ENCODE data around the gene HES7. TPM values are rescaled to one million over a fixed set of nuclear protein-coding genes. Genes with fewer than 3 reads are reported as not detected.

The HES7 gene
- total RNA-seq (2022; extraction: Qiagen RNA extraction), result 2.3 to 4.9 TPM (median 3.7 TPM) in 5 replicates

GRCh38 chr17:8123695-8124349, at the start of gene HES7:
Gene HES7, minus strand, starts transcription at chr17:8124106. Its CDS starts 22 bp downstream, at chr17:8124084.

GRCh38 chr17:8162233-8162996, 38.5 kb upstream of the HES7 start, which contains the start of gene VAMP2:
Gene VAMP2, minus strand, starts transcription at chr17:8162948. Its CDS starts 69 bp downstream, at chr17:8162879.

GRCh38 chr17:8152112-8152775, 28.3 kb upstream of the HES7 start, which contains the start of gene PER1:
Gene PER1, minus strand, starts transcription at chr17:8152404. Its CDS starts 1,698 bp downstream, at chr17:8150706.

GRCh38 chr17:8117980-8118768, 5.7 kb downstream of the HES7 start, which contains the start of gene ALOXE3:
Gene ALOXE3, minus strand, starts transcription at chr17:8118514. Its CDS starts 524 bp downstream, at chr17:8117990.

GRCh38 chr17:8087075-8087951, 36.6 kb downstream of the HES7 start, which contains the start of gene ALOX12B:
Gene ALOX12B, minus strand, starts transcription at chr17:8087716. Its CDS starts 274 bp downstream, at chr17:8087442.

Other genes starting within 250 kb of the HES7 start
- 56.7 to 75.9 TPM (median 72.6 TPM) in 5 replicates for gene CHD3, start 235.3 kb downstream of the HES7 start, total RNA-seq (2022; extraction: Qiagen RNA extraction)
- gene RNF227, start 207.8 kb downstream of the HES7 start, total RNA-seq (2022; extraction: Qiagen RNA extraction), result 1.3 to 2.4 TPM (median 1.5 TPM) in 5 replicates
- 1.2 to 3.0 TPM (median 2.5 TPM) in 5 replicates for gene KCNAB3, start 194.2 kb downstream of the HES7 start, total RNA-seq (2022; extraction: Qiagen RNA extraction)
- gene TRAPPC1, start 192.2 kb downstream of the HES7 start, total RNA-seq (2022; extraction: Qiagen RNA extraction), result 295 to 368 TPM (median 319 TPM) in 5 replicates
- gene CNTROB, start 191.9 kb downstream of the HES7 start, total RNA-seq (2022; extraction: Qiagen RNA extraction), result 32.5 to 44.7 TPM (median 43.3 TPM) in 5 replicates
- 0.18 to 0.78 TPM (median 0.33 TPM) in 5 replicates for gene GUCY2D, start 121.5 kb downstream of the HES7 start, total RNA-seq (2022; extraction: Qiagen RNA extraction)
- gene ALOX15B, start 85.0 kb downstream of the HES7 start, total RNA-seq (2022; extraction: Qiagen RNA extraction), result 0.26 to 0.46 TPM (median 0.42 TPM) in 5 replicates
- gene ALOX12B, start 36.4 kb downstream of the HES7 start, total RNA-seq (2022; extraction: Qiagen RNA extraction), result 1.1 to 1.6 TPM (median 1.3 TPM) in 5 replicates
- 6.0 to 10.3 TPM (median 7.6 TPM) in 5 replicates for gene ALOXE3, start 5.6 kb downstream of the HES7 start, total RNA-seq (2022; extraction: Qiagen RNA extraction)
- gene PER1, start 28.3 kb upstream of the HES7 start, total RNA-seq (2022; extraction: Qiagen RNA extraction), result 42.6 to 58.0 TPM (median 56.0 TPM) in 5 replicates
- 23.6 to 32.3 TPM (median 29.5 TPM) in 5 replicates for gene VAMP2, start 38.8 kb upstream of the HES7 start, total RNA-seq (2022; extraction: Qiagen RNA extraction)
- gene TMEM107, start 52.3 kb upstream of the HES7 start, total RNA-seq (2022; extraction: Qiagen RNA extraction), result 18.5 to 21.4 TPM (median 19.6 TPM) in 5 replicates
- gene BORCS6, start 66.1 kb upstream of the HES7 start, total RNA-seq (2022; extraction: Qiagen RNA extraction), result 6.1 to 8.1 TPM (median 7.6 TPM) in 5 replicates
- gene AURKB, start 86.5 kb upstream of the HES7 start, total RNA-seq (2022; extraction: Qiagen RNA extraction), result 134 to 149 TPM (median 142 TPM) in 5 replicates
- gene CTC1, start 124.0 kb upstream of the HES7 start, total RNA-seq (2022; extraction: Qiagen RNA extraction), result 8.5 to 18.3 TPM (median 15.1 TPM) in 5 replicates
- gene PFAS, start 125.2 kb upstream of the HES7 start, total RNA-seq (2022; extraction: Qiagen RNA extraction), result 30.9 to 53.2 TPM (median 52.5 TPM) in 5 replicates
- 36.2 to 45.0 TPM (median 43.4 TPM) in 5 replicates for gene RANGRF, start 164.6 kb upstream of the HES7 start, total RNA-seq (2022; extraction: Qiagen RNA extraction)
- 5.1 to 8.2 TPM (median 7.5 TPM) in 5 replicates for gene SLC25A35, start 171.3 kb upstream of the HES7 start, total RNA-seq (2022; extraction: Qiagen RNA extraction)
- not detected in 5 replicates for gene ARHGEF15, start 186.1 kb upstream of the HES7 start, total RNA-seq (2022; extraction: Qiagen RNA extraction)
- not detected in 5 replicates for gene ODF4, start 215.7 kb upstream of the HES7 start, total RNA-seq (2022; extraction: Qiagen RNA extraction)